ENCODE data around the gene TST. TPM values are rescaled to one million over a fixed set of nuclear protein-coding genes. Genes with fewer than 3 reads are reported as not detected.

Gene TST
- 13.8 TPM for total RNA-seq
- 17.1 TPM for polyA plus RNA-seq
- long read RNA-seq, donor 1: 0 reads
- long read RNA-seq, donor 2, transcript TST-202 (2 exons, 1,797 nt): major isoform, 5 of 47 reads
- long read RNA-seq, donor 2, transcript TST-201 (3 exons, 1,211 nt): major isoform, 5 of 47 reads
- long read RNA-seq, donor 2, partial matches to known transcripts: 37 of 47 reads
- long read RNA-seq, donor 2, other reads (novel, unspliced or antisense): 0 of 47 reads
- long read RNA-seq, donor 3, partial matches to known transcripts: 6 of 17 reads
- long read RNA-seq, donor 3, other reads (novel, unspliced or antisense): 6 of 17 reads
- long read RNA-seq, donor 4, partial matches to known transcripts: 5 of 13 reads
- long read RNA-seq, donor 4, other reads (novel, unspliced or antisense): 6 of 13 reads
- long read RNA-seq, donor 5, partial matches to known transcripts: 14 of 36 reads
- long read RNA-seq, donor 5, other reads (novel, unspliced or antisense): 14 of 36 reads
- long read RNA-seq, donor 6, partial matches to known transcripts: 12 of 17 reads
- long read RNA-seq, donor 6, other reads (novel, unspliced or antisense): 0 of 17 reads
- long read RNA-seq, donor 7, partial matches to known transcripts: 0 of 9 reads
- long read RNA-seq, donor 7, other reads (novel, unspliced or antisense): 5 of 9 reads
- long read RNA-seq, donor 8, partial matches to known transcripts: 6 of 8 reads
- long read RNA-seq, donor 8, other reads (novel, unspliced or antisense): 0 of 8 reads
- long read RNA-seq, donor 9, partial matches to known transcripts: 0 of 2 reads
- long read RNA-seq, donor 9, other reads (novel, unspliced or antisense): 0 of 2 reads
- long read RNA-seq, donor 10: 0 reads

- Histone ChIP-seq H3K9me3 (ENCODE audit: control insufficient read depth in 2 of 2, insufficient read depth in 1 of 2, low read length in 1 of 2) (no peaks in the 10 kb centered on the region), H3K36me3 (ENCODE audit: control insufficient read depth in 2 of 2, insufficient read depth in 2 of 2, low read length in 1 of 2) (peaks cover 0 to 2% of the 10 kb centered on the region in 2 donors), H3K4me3 (ENCODE audit: low read length in 2 of 2) (peak within 1 kb of the TSS; percentile 55 to 58), H3K27ac (ENCODE audit: low read depth in 1 of 2, low read length in 1 of 2) (peak within 1 kb of the TSS in 1 of 2 donors; percentile 40), H3K27me3 (ENCODE audit: control insufficient read depth in 2 of 2, insufficient read depth in 1 of 2, low read length in 1 of 2) (peaks cover 0 to 30% of the 10 kb centered on the region in 2 donors), H3K4me1 (ENCODE audit: control insufficient read depth in 2 of 2, insufficient read depth in 2 of 2, low read length in 2 of 2) (peaks cover 12 to 16% of the 10 kb centered on the region in 2 donors)
- DNase-seq (ENCODE audit: low read depth in 6 of 9, low spot score in 9 of 9): peak in 4 of 9 donors; percentile 4 to 38 (median 26)
- 1% methylated on average over 103 of the region's 107 CpGs for WGBS
Observed at GRCh38 chr22:37019309-37020191, at the start of gene TST, which contains the start of gene MPST. Gene TST, minus strand, starts transcription at chr22:37019447. Its CDS starts 715 bp downstream, at chr22:37018732. Gene MPST, plus strand, starts transcription at chr22:37019742. Its CDS starts 95 bp downstream, at chr22:37019837.

- no peak overlapping the region for H3K4me3 ChIP-seq (ENCODE audit: low read length in 2 of 2)
- WGBS: 5% methylated on average over 36 of the region's 36 CpGs
- H3K27me3 ChIP-seq (ENCODE audit: control insufficient read depth in 2 of 2, insufficient read depth in 1 of 2, low read length in 1 of 2): peaks cover 7 to 40% of the 10 kb centered on the region in 2 donors
- no peak overlapping the region for H3K27ac ChIP-seq (ENCODE audit: low read depth in 1 of 2, low read length in 1 of 2)
- H3K9me3 ChIP-seq (ENCODE audit: control insufficient read depth in 2 of 2, insufficient read depth in 1 of 2, low read length in 1 of 2): peaks cover 0 to 1% of the 10 kb centered on the region in 2 donors
- DNase-seq (ENCODE audit: low read depth in 6 of 9, low spot score in 9 of 9): peak in 1 of 9 donors; percentile 52
- H3K4me1 ChIP-seq (ENCODE audit: control insufficient read depth in 2 of 2, insufficient read depth in 2 of 2, low read length in 2 of 2): peaks cover 14 to 24% of the 10 kb centered on the region in 2 donors
- no peaks in the 10 kb centered on the region for H3K36me3 ChIP-seq (ENCODE audit: control insufficient read depth in 2 of 2, insufficient read depth in 2 of 2, low read length in 1 of 2)
Observed at GRCh38 chr22:37068859-37069258, 49.6 kb upstream of the TST start.

GRCh38 chr22:37067428-37067827 lies 48.2 kb upstream of the TST start:
- Histone ChIP-seq H3K27ac (ENCODE audit: low read depth in 1 of 2, low read length in 1 of 2) (peak overlapping the region in 1 of 2 donors; percentile 69), H3K4me3 (ENCODE audit: low read length in 2 of 2) (no peak overlapping the region), H3K4me1 (ENCODE audit: control insufficient read depth in 2 of 2, insufficient read depth in 2 of 2, low read length in 2 of 2) (peaks cover 14 to 24% of the 10 kb centered on the region in 2 donors), H3K36me3 (ENCODE audit: control insufficient read depth in 2 of 2, insufficient read depth in 2 of 2, low read length in 1 of 2) (peaks cover 0 to 3% of the 10 kb centered on the region in 2 donors), H3K9me3 (ENCODE audit: control insufficient read depth in 2 of 2, insufficient read depth in 1 of 2, low read length in 1 of 2) (no peaks in the 10 kb centered on the region), H3K27me3 (ENCODE audit: control insufficient read depth in 2 of 2, insufficient read depth in 1 of 2, low read length in 1 of 2) (peaks cover 7 to 40% of the 10 kb centered on the region in 2 donors)
- 25% methylated on average over 10 of the region's 10 CpGs for WGBS
- peak in 4 of 9 donors; percentile 62 to 83 (median 64) for DNase-seq (ENCODE audit: low read depth in 6 of 9, low spot score in 9 of 9)

- Histone ChIP-seq H3K27me3 (ENCODE audit: control insufficient read depth in 2 of 2, insufficient read depth in 1 of 2, low read length in 1 of 2) (peaks cover 7 to 36% of the 10 kb centered on the region in 2 donors), H3K9me3 (ENCODE audit: control insufficient read depth in 2 of 2, insufficient read depth in 1 of 2, low read length in 1 of 2) (no peaks in the 10 kb centered on the region), H3K4me3 (ENCODE audit: low read length in 2 of 2) (no peak overlapping the region), H3K27ac (ENCODE audit: low read depth in 1 of 2, low read length in 1 of 2) (no peak overlapping the region), H3K36me3 (ENCODE audit: control insufficient read depth in 2 of 2, insufficient read depth in 2 of 2, low read length in 1 of 2) (peaks cover 0 to 3% of the 10 kb centered on the region in 2 donors), H3K4me1 (ENCODE audit: control insufficient read depth in 2 of 2, insufficient read depth in 2 of 2, low read length in 2 of 2) (peaks cover 14 to 24% of the 10 kb centered on the region in 2 donors)
- WGBS: 96% methylated on average over 9 of the region's 9 CpGs
- DNase-seq (ENCODE audit: low read depth in 6 of 9, low spot score in 9 of 9): no peak
Observed at GRCh38 chr22:37065961-37066360, 46.7 kb upstream of the TST start.

- Histone ChIP-seq H3K9me3 (ENCODE audit: control insufficient read depth in 2 of 2, insufficient read depth in 1 of 2, low read length in 1 of 2) (no peaks in the 10 kb centered on the region), H3K4me1 (ENCODE audit: control insufficient read depth in 2 of 2, insufficient read depth in 2 of 2, low read length in 2 of 2) (peaks cover 14 to 30% of the 10 kb centered on the region in 2 donors), H3K36me3 (ENCODE audit: control insufficient read depth in 2 of 2, insufficient read depth in 2 of 2, low read length in 1 of 2) (peaks cover 0 to 3% of the 10 kb centered on the region in 2 donors), H3K4me3 (ENCODE audit: low read length in 2 of 2) (no peak overlapping the region), H3K27ac (ENCODE audit: low read depth in 1 of 2, low read length in 1 of 2) (no peak overlapping the region), H3K27me3 (ENCODE audit: control insufficient read depth in 2 of 2, insufficient read depth in 1 of 2, low read length in 1 of 2) (peaks cover 6 to 28% of the 10 kb centered on the region in 2 donors)
- no peak for DNase-seq (ENCODE audit: low read depth in 6 of 9, low spot score in 9 of 9)
- WGBS: over 99% methylated on average over 3 of the region's 3 CpGs
Observed at GRCh38 chr22:37065180-37065579, 45.9 kb upstream of the TST start.

- Histone ChIP-seq H3K4me3 (ENCODE audit: low read length in 2 of 2) (no peak overlapping the region), H3K27ac (ENCODE audit: low read depth in 1 of 2, low read length in 1 of 2) (no peak overlapping the region), H3K9me3 (ENCODE audit: control insufficient read depth in 2 of 2, insufficient read depth in 1 of 2, low read length in 1 of 2) (no peaks in the 10 kb centered on the region), H3K4me1 (ENCODE audit: control insufficient read depth in 2 of 2, insufficient read depth in 2 of 2, low read length in 2 of 2) (peaks cover 14 to 36% of the 10 kb centered on the region in 2 donors), H3K27me3 (ENCODE audit: control insufficient read depth in 2 of 2, insufficient read depth in 1 of 2, low read length in 1 of 2) (peaks cover 3 to 22% of the 10 kb centered on the region in 2 donors), H3K36me3 (ENCODE audit: control insufficient read depth in 2 of 2, insufficient read depth in 2 of 2, low read length in 1 of 2) (peaks cover 2 to 7% of the 10 kb centered on the region in 2 donors)
- DNase-seq (ENCODE audit: low read depth in 6 of 9, low spot score in 9 of 9): no peak
- 97% methylated on average over 11 of the region's 11 CpGs for WGBS
Observed at GRCh38 chr22:37064553-37064952, 45.3 kb upstream of the TST start.

- no peaks in the 10 kb centered on the region for H3K9me3 ChIP-seq (ENCODE audit: control insufficient read depth in 2 of 2, insufficient read depth in 1 of 2, low read length in 1 of 2)
- H3K27ac ChIP-seq (ENCODE audit: low read depth in 1 of 2, low read length in 1 of 2): no peak overlapping the region
- H3K27me3 ChIP-seq (ENCODE audit: control insufficient read depth in 2 of 2, insufficient read depth in 1 of 2, low read length in 1 of 2): peaks cover 0 to 14% of the 10 kb centered on the region in 2 donors
- WGBS: 79% methylated on average over 28 of the region's 28 CpGs
- H3K4me1 ChIP-seq (ENCODE audit: control insufficient read depth in 2 of 2, insufficient read depth in 2 of 2, low read length in 2 of 2): peaks cover 10 to 32% of the 10 kb centered on the region in 2 donors
- H3K36me3 ChIP-seq (ENCODE audit: control insufficient read depth in 2 of 2, insufficient read depth in 2 of 2, low read length in 1 of 2): peaks cover 3 to 11% of the 10 kb centered on the region in 2 donors
- H3K4me3 ChIP-seq (ENCODE audit: low read length in 2 of 2): no peak overlapping the region
- DNase-seq (ENCODE audit: low read depth in 6 of 9, low spot score in 9 of 9): no peak
Observed at GRCh38 chr22:37063431-37064420, 44.5 kb upstream of the TST start.
